ENCODE measurements around the gene IL26. TPM values are rescaled to one million over a fixed set of nuclear protein-coding genes. Genes with fewer than 3 reads are reported as not detected.
A peak's percentile ranks its signal among the peaks of the same experiment; 100 is the strongest.
"Not testable (repeated sequence)": the region's sequence is repeated elsewhere in the genome, so short reads cannot be mapped to it uniquely, and the experiment has no call there.

IL26 gene
- total and polyA plus RNA-seq, 8 donors = not detected

DNA sequence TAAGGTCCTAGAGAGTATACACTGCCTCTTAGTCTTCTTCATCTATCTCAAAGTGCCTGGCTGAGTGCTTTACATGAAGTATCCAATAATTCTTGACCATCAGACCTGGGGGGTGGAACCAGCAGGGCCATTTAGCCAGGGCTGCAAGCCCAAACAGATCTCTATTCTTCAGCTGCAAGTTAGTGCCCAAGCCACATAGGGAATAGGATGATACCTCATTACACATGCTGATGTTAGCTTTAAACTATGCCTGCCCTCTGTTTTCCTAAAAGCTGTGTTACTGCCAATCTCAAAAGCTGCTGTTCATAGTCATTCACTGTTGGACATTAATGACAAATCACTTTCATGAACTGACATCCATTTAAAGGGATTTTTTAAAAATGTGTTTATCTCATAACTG lies 49.4 kb downstream of the IL26 start:
- no peak for TF ChIP-seq POLR2AphosphoS5 (IDR thresholded peaks at IDR 0.05)
- TF ChIP-seq, protein P1, sequence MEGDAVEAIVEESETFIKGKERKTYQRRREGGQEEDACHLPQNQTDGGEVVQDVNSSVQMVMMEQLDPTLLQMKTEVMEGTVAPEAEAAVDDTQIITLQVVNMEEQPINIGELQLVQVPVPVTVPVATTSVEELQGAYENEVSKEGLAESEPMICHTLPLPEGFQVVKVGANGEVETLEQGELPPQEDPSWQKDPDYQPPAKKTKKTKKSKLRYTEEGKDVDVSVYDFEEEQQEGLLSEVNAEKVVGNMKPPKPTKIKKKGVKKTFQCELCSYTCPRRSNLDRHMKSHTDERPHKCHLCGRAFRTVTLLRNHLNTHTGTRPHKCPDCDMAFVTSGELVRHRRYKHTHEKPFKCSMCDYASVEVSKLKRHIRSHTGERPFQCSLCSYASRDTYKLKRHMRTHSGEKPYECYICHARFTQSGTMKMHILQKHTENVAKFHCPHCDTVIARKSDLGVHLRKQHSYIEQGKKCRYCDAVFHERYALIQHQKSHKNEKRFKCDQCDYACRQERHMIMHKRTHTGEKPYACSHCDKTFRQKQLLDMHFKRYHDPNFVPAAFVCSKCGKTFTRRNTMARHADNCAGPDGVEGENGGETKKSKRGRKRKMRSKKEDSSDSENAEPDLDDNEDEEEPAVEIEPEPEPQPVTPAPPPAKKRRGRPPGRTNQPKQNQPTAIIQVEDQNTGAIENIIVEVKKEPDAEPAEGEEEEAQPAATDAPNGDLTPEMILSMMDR (IDR thresholded peaks at IDR 0.05) = no peak
- TF ChIP-seq EP300 (IDR thresholded peaks at IDR 0.05) = no peak
- no peak for TF ChIP-seq POLR2A (IDR thresholded peaks at IDR 0.05)
- H3K27me3 ChIP-seq = no peaks in the 10 kb centered on the region
- DNase-seq = no peak
- no peaks in the 10 kb centered on the region for H3K9me3 ChIP-seq
- no peaks in the 10 kb centered on the region for H3K4me1 ChIP-seq
- H3K4me3 ChIP-seq = no peak overlapping the region
- no peak overlapping the region for H3K27ac ChIP-seq
- intact Hi-C loops (cut with DNase I; ENCODE audit: low total_unique reads) = no loop called here
- H3K36me3 ChIP-seq = no peaks in the 10 kb centered on the region

DNA sequence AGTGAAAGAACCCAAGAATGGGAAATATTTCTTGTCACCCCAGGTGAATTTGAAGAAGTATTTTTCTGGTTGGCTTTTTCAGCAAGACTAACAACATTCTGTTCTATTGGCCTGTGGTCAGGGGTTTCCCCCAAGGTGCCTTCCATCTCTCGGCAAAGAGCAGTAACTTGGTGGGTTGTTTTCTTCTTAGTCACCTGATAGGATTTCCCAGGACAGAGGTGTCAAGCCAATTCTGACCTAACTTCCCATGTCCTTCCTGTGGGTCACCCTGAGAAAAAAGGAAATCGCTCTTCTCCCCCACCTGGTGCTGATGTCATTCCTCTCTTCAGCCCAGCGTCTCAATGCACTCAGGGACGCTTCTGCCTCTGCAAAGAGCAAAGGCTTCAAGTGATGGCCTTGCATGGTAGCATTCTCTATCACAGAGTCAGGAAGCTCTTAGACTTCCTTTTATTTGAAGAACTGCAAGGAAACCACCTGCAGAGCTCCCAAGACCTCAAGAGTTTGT lies 50.0 kb downstream of the IL26 start:
- 52 to 68% (median 60%) methylated on average over 4 of the region's 4 CpGs for WGBS, 5 donors
- peak in 1 of 2 donors; percentile 42 for DNase-seq
- intact Hi-C loops (cut with DNase I; ENCODE audit: low total_unique reads) = no loop called here
- no peak overlapping the region for H3K27ac ChIP-seq
- no peak overlapping the region for H3K4me3 ChIP-seq
- no peaks in the 10 kb centered on the region for H3K27me3 ChIP-seq
- TF ChIP-seq EP300 (IDR thresholded peaks at IDR 0.05) = no peak
- TF ChIP-seq POLR2AphosphoS5 (IDR thresholded peaks at IDR 0.05) = no peak
- TF ChIP-seq, protein P1 (IDR thresholded peaks at IDR 0.05) = no peak
- TF ChIP-seq POLR2A (IDR thresholded peaks at IDR 0.05) = no peak
- no peaks in the 10 kb centered on the region for H3K36me3 ChIP-seq
- H3K4me1 ChIP-seq = no peaks in the 10 kb centered on the region
- no peaks in the 10 kb centered on the region for H3K9me3 ChIP-seq

DNA sequence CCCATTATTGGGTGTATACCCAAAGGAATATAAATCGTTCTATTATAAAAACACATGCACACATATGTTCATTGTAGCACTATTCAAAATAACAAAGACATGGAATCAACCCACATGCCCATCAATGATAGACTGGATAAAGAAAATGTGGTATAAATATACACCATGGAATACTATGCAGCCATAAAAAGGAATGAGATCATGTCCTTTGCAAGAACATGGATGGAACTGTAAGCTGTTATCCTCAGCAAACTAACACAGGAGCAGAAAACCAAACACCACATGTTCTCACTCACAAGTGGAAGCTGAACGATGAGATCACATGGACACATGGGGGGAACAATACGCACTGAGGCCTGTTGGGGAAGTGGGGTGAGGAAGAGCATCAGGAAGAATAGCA lies 50.8 kb downstream of the IL26 start:
- H3K27me3 ChIP-seq; H3K4me3 ChIP-seq; H3K36me3 ChIP-seq; H3K27ac ChIP-seq; H3K9me3 ChIP-seq; intact Hi-C loops (cut with DNase I; ENCODE audit: low total_unique reads); H3K4me1 ChIP-seq; DNase-seq: not testable (repeated sequence)
- 94 to 97% (median 97%) methylated on average over 3 of the region's 3 CpGs for WGBS, 5 donors

DNA sequence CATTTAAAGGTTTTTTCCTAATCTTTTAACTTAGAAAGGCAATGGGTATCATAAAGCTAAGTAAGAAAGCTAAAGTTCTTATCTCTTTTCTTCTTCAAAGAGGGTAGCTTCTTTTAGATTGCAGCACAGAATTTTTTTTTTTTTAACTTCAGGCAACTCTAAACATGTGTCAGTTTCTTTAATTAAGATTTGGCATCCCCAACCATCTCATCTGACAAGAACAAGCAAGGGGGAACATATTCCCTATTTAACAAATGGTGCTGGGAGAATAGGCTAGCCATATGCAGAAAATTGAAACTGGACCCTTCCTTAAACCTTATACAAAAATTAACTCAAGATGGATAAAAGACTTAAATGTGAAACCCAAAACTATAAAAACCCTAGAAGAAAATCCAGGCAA lies 51.8 kb downstream of the IL26 start:
- TF ChIP-seq POLR2A (IDR thresholded peaks at IDR 0.05) (no peak), EP300 (IDR thresholded peaks at IDR 0.05) (no peak), POLR2AphosphoS5 (IDR thresholded peaks at IDR 0.05) (no peak)
- TF ChIP-seq, protein P1 (IDR thresholded peaks at IDR 0.05) = no peak
- Histone ChIP-seq H3K27ac (no peak overlapping the region), H3K27me3 (no peaks in the 10 kb centered on the region), H3K36me3 (no peaks in the 10 kb centered on the region), H3K9me3 (no peaks in the 10 kb centered on the region), H3K4me3 (no peak overlapping the region), H3K4me1 (no peaks in the 10 kb centered on the region)
- DNase-seq = no peak
- intact Hi-C loops (cut with DNase I; ENCODE audit: low total_unique reads) = no loop called here

DNA sequence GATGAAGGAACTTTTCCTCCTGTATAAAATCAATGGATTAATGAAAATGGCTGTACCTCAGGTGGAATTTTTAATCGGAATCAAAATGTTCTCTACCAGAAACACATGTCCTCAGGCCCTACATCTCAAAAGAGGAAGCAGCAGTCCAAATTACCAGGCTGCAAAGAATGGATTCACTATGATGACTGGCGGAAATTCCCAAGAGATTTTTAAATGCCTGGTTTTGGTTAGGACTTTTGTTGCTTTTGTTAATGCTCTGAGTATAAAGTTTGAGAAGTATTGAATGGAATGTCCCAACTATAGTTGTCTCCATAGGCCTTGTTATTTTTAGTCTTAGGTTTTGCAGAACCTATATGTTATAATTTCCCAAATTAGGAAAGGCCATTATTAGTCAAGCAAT lies 54.9 kb downstream of the IL26 start:
- Histone ChIP-seq H3K36me3 (no peaks in the 10 kb centered on the region), H3K4me3 (no peak overlapping the region), H3K27ac (no peak overlapping the region), H3K27me3 (no peaks in the 10 kb centered on the region), H3K9me3 (no peaks in the 10 kb centered on the region), H3K4me1 (no peaks in the 10 kb centered on the region)
- no peak for DNase-seq
- TF ChIP-seq, protein P1 (IDR thresholded peaks at IDR 0.05) = no peak
- 80 to 98% (median 95%) methylated on average over 2 of the region's 2 CpGs for WGBS, 5 donors
- intact Hi-C loops (cut with DNase I; ENCODE audit: low total_unique reads) = no loop called here
